HG02798 (cell line): Measurements from ENCODE around the gene HOXD3.

Experiments
- ATAC-seq: cut with Tn5 transposase; IDR thresholded peaks from one replicate; pipeline ENCODE4 v1.9.1; 2021; ENCODE audit warnings: mild to moderate bottlenecking; ENCODE audit not compliant: unreplicated experiment, poor library complexity

The HOXD3 gene

GRCh38 chr2:176121190-176122051 lies 35.7 kb upstream of the HOXD3 start:
- no peak for ATAC-seq

DNA sequence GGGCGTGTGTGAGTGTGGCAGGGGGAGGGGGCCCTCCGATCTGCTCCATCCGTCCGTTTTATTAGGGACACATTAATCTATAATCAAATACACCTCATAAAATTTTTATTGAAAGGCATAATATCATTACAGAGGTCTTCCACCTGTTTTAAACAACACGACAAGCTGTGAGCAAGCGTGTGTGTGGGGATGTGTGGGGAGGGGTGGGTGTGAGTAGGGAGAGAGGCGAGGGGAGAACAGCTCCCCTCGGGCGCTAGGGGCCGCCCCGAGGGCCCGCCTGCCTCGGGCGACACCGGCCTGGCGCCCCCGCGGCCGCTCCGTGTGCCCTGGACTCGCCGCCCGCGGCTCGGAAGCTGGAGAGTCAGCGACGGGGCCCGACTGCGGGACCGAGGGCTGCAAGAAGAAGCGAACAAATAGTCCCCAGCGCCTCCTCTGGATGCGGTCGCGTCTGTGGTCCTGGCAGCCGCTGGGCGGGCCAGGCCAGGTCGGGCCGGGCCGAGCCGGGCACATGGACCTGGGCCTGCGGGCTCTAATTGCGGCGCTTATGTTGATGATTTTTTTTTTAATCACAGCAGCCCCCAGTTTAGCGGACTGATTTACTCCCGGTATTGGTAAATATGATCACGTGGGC lies 34.9 kb upstream of the HOXD3 start:
- ATAC-seq: no peak

DNA sequence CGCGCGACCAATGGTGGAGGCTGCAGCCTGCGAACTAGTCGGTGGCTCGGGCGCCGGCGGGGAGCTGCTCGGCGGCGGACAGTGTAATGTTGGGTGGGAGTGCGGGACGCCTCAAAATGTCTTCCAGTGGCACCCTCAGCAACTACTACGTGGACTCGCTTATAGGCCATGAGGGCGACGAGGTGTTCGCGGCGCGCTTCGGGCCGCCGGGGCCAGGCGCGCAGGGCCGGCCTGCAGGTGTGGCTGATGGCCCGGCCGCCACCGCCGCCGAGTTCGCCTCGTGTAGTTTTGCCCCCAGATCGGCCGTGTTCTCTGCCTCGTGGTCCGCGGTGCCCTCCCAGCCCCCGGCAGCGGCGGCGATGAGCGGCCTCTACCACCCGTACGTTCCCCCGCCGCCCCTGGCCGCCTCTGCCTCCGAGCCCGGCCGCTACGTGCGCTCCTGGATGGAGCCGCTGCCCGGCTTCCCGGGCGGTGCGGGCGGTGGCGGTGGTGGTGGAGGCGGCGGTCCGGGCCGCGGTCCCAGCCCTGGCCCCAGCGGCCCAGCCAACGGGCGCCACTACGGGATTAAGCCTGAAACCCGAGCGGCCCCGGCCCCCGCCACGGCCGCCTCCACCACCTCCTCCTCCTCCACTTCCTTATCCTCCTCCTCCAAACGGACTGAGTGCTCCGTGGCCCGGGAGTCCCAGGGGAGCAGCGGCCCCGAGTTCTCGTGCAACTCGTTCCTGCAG lies 34.3 kb upstream of the HOXD3 start, which contains the start of gene HOXD9:
Gene HOXD9 (plus strand): TSS at position 37 of the 728 bp plus-strand sequence. CDS start 50 bp downstream, at position 87.
- no peak for ATAC-seq

DNA sequence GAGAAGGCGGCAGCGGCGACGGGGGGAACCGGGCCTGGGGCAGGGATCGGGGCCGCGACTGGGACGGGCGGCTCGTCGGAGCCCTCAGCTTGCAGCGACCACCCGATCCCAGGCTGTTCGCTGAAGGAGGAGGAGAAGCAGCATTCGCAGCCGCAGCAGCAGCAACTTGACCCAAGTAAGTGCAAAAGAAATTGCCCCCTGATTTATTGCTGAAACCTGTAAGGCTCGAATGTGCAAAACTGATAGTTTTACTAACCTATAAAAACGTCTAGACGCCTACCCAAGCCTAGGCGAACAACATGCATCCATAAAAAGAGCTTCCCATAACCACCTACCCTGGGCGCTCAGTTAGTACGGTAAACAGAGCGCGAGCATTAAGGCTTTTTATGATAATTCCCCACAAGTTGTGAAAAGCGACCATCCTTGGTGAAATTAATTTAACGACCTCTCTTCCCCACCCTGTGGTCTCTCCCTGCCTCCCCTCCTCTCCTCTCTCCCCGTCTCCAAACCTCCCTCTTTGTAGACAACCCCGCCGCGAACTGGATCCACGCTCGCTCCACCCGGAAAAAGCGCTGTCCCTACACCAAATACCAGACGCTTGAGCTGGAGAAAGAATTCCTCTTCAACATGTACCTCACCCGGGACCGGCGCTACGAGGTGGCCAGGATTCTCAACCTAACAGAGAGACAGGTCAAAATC lies 33.5 kb upstream of the HOXD3 start:
- no peak for ATAC-seq

GRCh38 chr2:176124110-176124946 lies 32.8 kb upstream of the HOXD3 start:
- ATAC-seq: no peak

DNA sequence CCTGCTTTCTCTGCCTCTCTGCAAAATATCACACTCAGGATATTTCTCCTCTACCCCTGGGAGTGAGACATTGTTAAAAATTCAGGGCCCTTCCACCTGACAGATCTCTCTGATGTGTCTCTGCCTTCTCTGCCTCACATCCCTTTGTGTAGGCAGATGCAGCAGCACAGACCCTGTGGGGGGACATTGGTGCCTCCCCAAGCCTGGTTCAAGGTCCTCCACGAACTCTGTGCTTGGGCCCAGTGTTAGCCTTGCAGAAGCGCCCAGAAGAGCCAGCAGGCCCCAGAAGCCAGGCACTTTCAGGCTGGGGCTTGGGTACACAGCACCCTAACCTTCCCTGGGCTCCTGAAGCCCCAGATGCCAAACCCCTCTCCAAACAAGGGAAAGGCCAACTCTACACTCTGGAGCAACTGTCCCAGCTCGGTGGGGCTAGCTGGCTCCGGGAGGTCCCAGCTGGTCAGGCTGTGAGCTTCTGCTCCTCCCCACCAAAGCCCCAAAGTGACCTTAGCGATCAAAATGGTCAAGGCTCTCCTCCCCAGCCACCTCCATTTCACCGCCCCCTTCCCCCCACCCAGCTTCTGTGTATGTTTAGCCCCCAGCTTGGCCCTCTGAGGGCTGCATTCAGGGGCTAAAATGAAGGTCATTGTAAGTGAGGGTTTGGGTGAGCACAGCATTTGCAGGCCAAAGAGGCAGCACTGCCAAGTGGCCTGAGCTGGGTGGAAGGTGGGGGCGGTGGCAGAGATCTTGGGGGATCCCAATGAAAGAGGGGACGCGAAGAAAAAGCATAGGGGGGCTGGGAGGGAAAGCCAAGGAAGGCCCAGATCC lies 31.9 kb upstream of the HOXD3 start:
- ATAC-seq: no peak

DNA sequence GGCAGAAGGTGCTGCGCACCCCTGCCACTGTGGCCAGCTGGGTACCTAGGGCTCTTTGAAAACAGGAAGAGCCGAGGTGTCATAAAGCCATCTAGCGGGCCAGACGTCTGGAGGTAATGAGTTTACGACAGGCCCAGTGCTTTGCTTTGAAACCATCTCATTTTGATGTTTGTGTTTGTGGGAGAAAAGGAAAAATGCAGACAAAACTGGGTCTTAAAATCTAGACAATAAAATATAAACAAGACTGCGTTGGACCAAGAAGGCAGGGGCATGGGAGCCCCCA lies 31.4 kb upstream of the HOXD3 start:
- no peak for ATAC-seq

DNA sequence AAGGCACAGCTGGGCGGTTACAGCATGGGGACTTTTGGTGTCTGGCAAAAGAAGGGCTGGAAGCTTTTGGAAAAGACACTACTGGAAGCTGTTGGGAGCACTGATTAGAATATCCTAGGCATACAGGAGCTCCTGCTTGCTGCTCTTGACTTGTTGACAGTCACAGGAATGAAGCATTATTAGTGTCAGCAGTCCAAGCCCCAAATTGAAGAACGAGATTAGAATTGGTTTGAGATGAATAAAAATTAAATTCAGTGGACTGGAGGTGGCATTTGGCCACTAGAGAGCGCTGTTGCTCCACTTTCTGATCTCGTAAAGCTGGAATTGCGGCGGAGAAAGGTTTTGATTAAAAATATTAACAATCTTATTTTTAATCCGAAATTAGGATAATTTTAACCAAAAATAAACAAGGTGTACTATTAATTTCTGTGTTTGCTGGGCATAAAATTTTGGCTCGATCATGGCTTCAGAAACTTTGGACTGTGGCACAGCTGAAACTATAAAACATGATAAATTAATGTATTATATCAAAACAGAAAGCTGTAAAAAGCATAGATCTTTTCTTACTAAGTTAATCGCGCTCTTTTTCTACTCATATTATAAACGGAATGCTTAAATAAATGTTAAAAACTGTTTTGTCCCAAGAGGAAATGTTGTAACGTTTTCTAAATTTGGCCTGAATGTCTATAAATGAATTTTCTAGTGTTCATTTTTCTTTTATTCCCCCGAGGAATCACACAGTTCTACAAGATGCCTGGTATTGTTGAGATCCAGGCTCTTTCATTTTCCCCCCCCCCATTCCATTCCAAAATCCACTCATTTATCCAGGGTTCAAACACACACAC lies 30.0 kb upstream of the HOXD3 start:
- ATAC-seq: no peak

DNA sequence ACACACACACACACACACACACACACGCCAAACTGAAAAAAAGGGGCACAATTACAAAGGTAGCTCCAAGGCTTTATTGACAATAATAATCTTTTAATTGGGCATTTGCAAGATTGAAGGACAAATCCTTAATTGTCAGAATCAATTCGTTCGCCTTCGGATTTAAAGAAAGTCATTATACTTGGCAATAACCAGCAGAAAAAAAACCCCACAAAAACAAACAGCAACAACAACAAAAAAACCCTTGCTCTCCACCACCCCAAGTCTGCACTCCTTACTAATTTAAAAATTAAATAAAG lies 29.4 kb upstream of the HOXD3 start:
- ATAC-seq: no peak

DNA sequence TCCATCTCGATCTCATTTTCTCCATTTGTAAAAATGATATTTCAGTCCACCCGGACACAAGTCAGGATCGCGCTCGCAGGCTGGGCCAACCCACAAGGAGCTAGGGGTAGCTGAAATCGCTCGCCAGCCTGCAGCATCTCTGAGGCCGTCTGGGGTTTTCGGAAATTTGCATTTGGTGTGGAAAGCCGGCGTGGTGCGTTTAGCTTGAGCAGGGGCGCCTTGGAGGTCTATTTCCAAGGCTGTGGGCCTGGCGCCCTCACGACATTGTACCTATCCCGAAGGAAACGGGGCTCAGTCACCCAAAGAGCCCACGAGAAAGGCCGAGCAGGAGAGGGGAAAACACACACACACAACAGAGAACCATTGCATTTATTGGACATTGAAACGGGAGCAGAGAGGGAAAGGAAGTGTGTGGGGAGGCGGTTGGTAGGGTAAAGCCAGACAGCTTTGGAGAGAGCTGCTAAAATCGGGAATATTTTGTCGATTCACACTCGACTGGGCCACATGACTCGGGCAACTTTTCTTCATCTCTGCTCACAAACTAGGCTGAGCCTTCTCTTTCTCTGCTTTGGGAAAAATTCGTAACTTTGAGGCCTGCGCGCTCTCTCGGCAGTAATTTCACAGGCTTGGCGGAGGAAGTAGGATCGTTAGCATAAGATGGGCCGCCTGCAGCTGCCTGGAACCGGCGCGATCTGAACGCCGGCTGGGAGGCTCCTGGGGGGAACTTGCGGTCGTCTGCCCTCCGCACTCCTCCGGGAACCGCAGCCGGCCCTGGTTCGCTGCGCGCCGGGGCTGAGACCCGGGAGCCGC lies 28.7 kb upstream of the HOXD3 start:
- ATAC-seq: no peak

DNA sequence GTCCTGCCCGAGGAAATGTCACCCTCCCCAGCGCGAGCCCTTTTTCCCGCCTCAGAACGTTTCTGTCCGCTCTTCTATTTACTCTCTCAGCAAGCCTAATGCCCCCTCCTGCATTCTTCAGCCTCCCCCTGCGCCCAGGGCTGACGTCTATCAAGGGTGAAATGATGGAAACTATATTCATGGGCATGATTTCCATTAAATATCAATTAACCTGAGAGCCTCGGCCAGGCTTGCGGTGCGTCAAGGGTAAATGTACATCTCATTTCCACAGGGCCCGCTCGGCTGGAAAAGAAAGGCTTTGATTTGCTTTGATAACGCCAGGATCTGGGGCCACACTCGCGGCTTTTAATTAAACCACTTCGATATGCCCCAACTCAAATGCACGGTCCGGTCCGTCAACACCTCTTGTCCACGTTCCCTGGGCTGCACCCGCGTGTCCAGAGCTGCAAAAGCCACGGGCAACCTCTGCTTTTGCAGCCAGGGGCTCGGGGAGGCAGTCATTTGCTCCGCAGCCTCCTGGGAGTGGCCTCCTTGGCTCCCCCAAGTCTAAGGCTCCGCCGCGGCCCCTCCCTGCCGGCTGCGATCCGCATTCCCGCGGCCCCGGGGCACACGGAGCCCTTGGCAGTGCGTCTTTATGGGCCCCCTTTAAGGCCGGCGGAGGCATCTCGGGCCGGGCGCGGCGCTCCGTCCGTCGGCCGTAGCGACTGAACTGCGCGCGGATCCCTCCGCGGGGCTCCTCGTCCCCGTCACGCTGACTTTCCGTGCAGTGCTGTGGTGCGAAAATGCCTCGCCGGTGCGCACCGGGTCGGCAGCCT lies 27.9 kb upstream of the HOXD3 start, which contains the start of gene HOXD8:
Gene HOXD8 (plus strand): TSS at position 724 of the 815 bp plus-strand sequence. CDS start 662 bp downstream, outside the sequence.
- no peak for ATAC-seq

DNA sequence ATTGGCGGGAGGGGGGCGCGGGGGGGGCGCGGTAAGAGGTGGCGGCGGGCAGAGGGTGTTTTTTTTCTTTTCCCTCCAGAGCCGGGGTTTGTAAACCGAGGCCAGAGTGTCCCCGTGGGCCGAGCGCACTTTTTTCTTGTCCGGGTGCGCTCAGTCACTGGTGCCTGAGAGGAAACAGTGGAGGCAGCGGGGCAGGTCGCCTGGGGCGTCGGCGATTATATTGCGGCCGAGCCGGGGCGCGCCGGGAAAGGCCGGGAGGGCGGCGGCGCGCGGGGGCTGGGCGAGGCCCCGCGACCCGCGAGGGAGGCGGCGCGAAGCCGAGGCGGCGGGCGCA lies 27.3 kb upstream of the HOXD3 start:
- ATAC-seq: no peak

DNA sequence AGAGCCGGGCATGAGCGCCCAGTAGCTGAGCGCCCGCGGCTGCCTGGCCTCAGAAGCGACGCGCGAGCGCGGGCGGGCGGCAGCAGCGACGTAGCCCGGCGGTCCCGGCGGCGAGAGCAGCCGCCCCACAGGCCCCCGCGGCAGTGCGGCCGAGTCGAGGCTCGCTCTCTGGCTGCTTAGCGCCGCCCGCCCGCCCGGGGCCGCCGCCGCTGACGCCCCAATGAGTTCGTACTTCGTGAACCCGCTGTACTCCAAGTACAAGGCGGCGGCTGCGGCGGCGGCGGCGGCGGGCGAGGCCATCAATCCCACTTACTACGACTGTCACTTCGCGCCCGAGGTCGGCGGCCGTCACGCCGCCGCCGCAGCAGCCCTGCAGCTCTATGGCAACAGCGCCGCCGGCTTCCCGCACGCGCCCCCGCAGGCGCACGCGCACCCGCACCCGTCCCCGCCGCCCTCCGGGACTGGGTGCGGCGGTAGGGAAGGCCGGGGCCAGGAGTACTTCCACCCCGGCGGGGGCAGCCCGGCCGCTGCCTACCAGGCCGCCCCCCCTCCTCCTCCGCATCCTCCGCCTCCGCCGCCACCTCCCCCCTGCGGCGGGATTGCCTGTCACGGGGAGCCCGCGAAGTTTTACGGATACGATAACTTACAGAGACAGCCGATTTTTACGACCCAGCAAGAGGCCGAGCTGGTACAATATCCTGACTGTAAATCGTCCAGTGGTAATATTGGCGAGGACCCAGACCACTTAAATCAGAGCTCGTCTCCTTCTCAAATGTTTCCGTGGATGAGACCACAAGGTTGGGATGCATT lies 26.8 kb upstream of the HOXD3 start:
- ATAC-seq: no peak

DNA sequence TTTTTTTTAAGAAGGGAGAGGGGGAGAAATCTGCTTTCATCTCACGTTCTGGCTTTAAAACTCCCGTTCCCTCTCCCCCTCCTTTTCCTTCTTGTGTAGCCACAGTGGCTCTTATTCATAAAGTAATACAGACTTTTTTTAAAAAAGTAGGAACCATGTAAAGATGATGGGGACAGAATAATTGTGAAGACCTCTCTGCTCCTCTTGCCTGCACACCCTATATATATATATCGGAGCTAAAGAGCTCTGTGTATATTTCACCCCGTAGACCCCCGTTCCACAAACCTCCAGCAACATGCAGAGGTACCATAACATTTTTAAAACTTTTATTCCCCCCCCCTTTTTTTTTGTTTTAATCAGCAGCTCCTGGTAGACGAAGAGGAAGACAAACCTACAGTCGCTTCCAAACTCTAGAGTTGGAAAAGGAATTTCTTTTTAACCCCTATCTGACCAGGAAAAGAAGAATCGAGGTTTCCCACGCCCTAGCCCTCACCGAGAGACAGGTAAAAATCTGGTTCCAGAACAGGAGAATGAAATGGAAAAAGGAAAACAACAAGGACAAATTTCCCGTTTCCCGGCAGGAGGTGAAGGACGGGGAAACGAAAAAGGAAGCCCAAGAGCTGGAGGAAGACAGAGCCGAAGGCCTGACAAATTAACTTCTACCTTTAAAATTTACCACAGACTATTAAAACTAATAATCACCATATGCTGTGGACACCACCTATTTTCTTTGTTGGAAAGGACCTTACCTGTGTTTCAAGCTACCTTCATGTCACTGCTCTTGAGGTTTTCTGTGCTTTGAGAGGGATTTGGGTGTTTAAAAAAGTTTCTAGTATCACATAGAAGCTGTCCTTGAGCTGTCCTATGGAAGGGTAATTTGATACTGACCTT lies 25.9 kb upstream of the HOXD3 start:
- ATAC-seq: no peak

- no peak for ATAC-seq
Observed at GRCh38 chr2:176131848-176132158, 25.3 kb upstream of the HOXD3 start.
